ENCODE measurements around the gene DRGX.

GRCh38 chr10:49347827-49348226 lies 48.1 kb downstream of the DRGX start:
- no peak for TF ChIP-seq CTCF (IDR thresholded peaks at IDR 0.05)
- no peak for TF ChIP-seq EP300 (IDR thresholded peaks at IDR 0.05)
- no peak for TF ChIP-seq POLR2A (IDR thresholded peaks at IDR 0.05)
